GM10266 (cell line): ENCODE data around the gene USF1.
A peak's percentile ranks its signal among the peaks of the same experiment; 100 is the strongest.
"Not testable (repeated sequence)": the region's sequence is repeated elsewhere in the genome, so short reads cannot be mapped to it uniquely, and the experiment has no call there.

Experiments used
- DNase-seq: peaks from one replicate; pipeline ENCODE4 v3.0.0; 2012; ENCODE audit errors: extremely low spot score
- TF ChIP-seq, protein P1 (sequence below): IDR thresholded peaks from 2 replicates; pipeline ENCODE4 v1.5.1; 2012; ENCODE audit warnings: mild to moderate bottlenecking, low read depth; ENCODE audit not compliant: control insufficient read depth, insufficient read depth; ENCODE audit errors: missing control alignments

USF1 gene

DNA sequence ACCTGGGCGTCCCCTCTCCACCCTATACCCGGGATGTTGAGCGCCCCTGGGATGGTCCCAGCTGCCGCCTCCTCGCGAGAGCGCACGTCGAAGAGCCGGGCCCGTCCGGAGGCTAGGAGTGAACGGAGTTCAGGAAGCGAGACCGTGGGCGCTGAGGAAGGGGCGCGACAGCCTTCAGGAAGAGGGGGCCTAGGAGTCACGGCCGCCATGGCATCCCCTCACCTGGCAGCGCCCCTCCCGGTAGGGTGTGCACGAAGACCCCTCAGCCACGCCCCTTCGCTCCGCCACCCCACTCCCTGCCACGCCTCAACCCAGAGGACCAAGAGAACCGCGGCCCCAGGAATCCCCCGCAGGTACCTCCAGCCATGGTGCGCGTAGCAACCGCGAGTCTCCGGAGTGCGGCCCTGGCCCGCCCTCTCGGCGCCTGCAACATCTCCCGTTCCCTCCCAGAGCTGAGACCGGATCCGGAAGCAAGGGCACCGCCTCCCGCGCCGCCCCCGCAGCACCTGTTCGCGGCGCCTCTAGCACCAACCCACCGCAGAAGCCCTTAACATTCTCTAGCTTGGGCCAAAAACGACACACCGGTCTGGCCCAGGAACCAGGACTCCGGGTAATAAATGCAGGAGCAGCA lies 7.1 kb downstream of the USF1 start, which contains the start of gene TSTD1:
TSTD1 (minus strand) TSS at position 442 of the 631 bp plus-strand sequence; CDS start at position 367, 75 bp downstream.
- TF ChIP-seq, protein P1, sequence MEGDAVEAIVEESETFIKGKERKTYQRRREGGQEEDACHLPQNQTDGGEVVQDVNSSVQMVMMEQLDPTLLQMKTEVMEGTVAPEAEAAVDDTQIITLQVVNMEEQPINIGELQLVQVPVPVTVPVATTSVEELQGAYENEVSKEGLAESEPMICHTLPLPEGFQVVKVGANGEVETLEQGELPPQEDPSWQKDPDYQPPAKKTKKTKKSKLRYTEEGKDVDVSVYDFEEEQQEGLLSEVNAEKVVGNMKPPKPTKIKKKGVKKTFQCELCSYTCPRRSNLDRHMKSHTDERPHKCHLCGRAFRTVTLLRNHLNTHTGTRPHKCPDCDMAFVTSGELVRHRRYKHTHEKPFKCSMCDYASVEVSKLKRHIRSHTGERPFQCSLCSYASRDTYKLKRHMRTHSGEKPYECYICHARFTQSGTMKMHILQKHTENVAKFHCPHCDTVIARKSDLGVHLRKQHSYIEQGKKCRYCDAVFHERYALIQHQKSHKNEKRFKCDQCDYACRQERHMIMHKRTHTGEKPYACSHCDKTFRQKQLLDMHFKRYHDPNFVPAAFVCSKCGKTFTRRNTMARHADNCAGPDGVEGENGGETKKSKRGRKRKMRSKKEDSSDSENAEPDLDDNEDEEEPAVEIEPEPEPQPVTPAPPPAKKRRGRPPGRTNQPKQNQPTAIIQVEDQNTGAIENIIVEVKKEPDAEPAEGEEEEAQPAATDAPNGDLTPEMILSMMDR: no peak
- peak; percentile 89 for DNase-seq

DNA sequence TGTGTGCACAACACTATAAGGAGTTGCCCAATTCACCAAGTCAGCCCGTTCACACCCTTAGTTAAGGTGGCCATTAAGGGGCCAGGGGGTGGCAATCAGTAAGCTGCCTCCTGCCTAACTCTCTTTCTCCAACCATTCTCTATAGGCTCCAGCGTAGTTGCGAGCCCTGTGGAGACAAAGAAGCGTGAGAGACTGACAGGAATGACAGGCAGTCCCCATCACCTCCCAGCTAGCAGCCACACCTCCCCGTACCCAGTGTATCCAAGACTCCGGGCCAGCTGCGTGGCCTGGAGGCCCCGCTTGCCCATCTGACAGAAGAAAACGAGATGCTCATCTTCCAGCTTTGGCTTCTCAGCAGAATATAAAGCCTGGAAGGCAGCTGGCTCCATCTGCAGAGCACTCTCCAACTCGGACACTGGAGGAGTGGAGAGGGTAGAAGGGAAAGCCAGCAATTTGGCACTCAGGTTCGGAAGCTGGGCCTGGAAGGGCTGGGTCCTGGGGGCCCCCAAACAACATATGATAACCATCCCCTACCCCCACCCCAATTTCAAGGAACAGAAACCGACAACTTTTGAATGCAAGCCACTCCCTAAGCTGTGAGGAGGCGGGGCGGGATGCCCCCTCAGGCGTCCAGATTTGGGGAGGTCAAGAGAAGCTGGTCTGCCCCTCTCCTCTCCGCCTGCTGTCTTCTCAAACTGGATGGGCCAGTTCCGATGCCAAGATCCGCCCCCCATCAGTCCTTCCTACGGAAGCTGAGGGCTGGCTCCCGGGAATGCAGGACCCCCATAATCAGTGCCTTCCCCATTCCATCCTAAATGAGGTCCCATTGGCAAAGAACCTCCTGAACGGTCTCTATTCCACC lies 7.9 kb downstream of the USF1 start:
- TF ChIP-seq, protein P1: no peak
- no peak for DNase-seq

DNA sequence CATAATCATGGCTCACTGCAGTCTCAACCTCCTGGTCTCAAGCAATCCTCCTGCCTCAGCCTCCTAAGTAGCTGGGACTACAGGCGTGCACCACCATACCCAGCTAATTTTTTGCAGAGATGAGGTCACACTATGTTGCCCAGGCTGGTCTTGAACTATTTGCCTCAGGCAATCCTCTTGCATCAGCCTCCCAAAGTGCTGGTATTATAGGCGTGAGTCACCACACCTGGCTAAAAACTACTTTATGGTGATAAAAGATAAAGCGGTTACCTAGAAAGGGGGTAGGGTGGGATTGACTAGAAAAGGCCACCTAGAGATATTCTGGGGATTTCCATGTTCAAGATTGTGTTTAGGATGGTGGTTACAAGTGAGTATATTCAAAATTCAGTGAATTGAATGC lies 12.0 kb downstream of the USF1 start:
- DNase-seq: no peak
- TF ChIP-seq, protein P1: no peak

DNA sequence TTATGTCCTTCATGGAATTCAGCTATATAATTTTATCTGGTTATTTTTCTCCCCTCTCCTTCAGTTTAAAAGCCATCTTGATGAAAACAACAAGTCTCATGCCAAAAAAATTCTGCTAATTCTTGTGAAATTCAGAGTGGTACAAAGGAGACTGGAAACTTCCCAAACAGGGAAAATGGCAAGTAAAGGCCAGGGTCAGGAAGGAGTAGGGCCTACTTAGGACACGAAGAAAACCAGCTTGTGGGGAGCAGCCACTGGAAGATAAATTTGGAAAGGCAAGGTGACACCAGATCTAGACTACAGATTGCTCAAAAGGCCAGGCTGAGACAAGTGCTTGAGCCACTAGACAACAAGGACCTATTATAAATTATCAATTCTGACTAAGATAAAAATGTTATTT lies 13.4 kb downstream of the USF1 start:
- DNase-seq: no peak
- TF ChIP-seq, protein P1: no peak

DNA sequence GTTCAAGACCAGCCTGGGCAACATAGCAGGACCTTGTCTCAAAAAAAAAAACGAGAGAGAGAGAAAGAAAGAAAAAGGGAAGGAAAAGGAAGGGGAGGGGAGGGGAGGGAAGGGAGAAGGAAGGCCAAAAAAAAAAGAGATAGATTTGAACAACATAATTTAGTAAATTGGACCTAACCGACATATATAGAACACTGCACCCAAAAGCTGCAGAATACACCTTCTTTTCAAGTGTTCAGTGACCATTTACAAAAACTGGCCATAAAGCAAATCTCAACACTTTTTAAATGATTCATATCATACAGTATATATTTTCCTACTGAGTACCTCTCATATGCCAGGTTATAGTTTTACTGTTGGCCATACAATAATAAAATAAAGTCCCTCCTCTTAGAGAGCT lies 13.9 kb downstream of the USF1 start:
- DNase-seq: no peak
- TF ChIP-seq, protein P1: no peak

DNA sequence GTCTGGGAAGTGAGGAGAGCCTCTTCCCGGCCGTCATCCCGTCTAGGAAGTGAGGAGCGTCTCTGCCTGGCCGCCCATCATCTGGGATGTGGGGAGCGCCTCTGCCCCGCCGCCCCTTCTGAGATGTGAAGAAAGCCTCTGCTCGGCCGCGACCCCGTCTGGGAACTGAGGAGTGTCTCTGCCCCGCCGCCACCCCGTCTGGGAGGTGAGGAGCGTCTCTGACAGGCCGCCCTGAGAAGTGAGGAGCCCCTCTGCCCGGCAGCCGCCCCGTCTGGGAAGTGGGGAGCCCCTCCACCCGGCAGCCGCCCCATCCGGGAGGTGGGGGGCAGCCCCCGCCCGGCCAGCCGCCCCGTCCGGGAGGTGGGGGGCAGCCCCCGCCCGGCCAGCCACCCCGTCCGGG lies 16.3 kb downstream of the USF1 start:
- not testable (repeated sequence) for DNase-seq

DNA sequence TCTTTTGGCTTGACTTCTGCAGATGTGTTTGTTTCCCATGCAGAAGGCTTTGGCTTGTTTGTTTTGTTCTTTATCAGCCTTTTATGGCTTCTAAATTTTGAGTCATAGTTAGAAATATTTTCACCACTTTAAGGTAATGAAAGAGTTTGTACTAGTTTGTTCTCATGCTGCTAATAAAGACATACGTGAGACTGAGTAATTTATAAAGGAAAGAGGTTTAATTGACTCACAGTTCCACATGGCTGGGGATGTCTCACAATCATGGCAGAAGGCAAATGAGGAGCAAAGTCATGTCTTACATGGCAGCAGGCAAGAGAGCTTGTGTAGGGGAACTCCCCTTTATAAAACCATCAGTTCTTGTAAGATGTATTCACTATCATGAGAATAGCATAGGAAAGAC lies 18.8 kb downstream of the USF1 start:
- DNase-seq: not testable (repeated sequence)

DNA sequence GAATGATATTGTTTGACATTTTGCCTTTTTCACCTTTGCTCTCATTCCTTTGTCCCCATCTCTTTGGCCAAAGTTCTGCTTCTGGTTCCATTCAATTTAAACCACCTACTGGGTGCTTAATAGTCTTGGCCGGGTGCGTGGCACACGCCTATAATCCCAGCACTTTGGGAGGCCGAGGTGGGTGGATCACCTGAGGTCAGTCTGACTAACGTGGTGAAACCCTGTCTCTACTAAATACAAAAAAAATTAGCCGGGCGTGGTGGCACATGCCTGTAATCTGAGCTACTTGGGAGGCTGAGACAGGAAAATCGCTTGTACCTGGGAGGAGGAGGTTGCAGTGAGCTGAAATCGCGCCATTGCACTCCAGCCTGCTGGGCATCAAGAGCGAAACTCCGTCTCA lies 23.3 kb downstream of the USF1 start:
- DNase-seq: not testable (repeated sequence)
